NB4 (cell line): ENCODE data around the gene CPNE6.

Experiments used
- POLR2A ChIP-seq: IDR thresholded peaks from 2 replicates; pipeline ENCODE4 v1.6.1; 2011; ENCODE audit warnings: mild to moderate bottlenecking; ENCODE audit not compliant: insufficient read length; ENCODE audit errors: extremely low read depth
- TF ChIP-seq, protein P1 (sequence below): IDR thresholded peaks from one replicate; pipeline ENCODE4 v1.5.1; 2012; ENCODE audit warnings: low read depth, low read length
- TF ChIP-seq, protein P2 (sequence below): IDR thresholded peaks from 2 replicates; pipeline ENCODE4 v1.6.1; 2011; ENCODE audit warnings: low read depth, low read length

DNA sequence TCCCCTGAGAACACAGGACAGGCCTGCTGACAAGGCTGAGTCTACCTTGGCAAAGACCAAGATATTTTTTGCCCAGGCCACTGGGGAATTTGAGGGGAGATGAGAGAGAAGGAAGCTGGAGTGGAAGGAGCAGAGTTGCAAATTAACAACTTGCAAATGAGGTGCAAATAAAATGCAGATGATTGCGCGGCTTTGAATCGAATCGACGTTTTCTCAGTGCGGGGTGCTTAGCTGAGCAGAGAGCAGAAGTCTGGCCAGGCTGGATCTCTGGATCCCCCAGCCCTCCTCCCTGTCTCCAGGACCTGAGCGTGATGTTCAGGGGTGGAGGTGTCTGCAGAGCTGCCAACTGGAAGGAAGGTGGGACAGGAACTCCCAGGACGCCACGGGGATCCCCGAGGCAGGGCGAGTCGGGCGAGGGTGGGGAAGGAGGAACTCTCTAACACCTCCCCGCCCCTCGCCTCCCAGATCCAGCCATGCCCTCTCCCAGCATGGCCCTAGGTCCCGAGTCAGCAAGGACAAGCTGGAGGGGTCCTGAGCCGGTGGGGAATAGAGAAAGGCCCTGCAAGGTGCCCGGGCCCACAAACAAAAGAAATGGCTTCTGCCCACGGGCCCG, 20.1 kb upstream of the CPNE6 start:
- TF ChIP-seq, protein P1, sequence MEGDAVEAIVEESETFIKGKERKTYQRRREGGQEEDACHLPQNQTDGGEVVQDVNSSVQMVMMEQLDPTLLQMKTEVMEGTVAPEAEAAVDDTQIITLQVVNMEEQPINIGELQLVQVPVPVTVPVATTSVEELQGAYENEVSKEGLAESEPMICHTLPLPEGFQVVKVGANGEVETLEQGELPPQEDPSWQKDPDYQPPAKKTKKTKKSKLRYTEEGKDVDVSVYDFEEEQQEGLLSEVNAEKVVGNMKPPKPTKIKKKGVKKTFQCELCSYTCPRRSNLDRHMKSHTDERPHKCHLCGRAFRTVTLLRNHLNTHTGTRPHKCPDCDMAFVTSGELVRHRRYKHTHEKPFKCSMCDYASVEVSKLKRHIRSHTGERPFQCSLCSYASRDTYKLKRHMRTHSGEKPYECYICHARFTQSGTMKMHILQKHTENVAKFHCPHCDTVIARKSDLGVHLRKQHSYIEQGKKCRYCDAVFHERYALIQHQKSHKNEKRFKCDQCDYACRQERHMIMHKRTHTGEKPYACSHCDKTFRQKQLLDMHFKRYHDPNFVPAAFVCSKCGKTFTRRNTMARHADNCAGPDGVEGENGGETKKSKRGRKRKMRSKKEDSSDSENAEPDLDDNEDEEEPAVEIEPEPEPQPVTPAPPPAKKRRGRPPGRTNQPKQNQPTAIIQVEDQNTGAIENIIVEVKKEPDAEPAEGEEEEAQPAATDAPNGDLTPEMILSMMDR: no peak
- no peak for TF ChIP-seq POLR2A
- TF ChIP-seq, protein P2, sequence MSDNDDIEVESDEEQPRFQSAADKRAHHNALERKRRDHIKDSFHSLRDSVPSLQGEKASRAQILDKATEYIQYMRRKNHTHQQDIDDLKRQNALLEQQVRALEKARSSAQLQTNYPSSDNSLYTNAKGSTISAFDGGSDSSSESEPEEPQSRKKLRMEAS: no peak
